HG03558 (cell line): ENCODE data around the gene PRRC2B.
"Not testable (repeated sequence)": the region's sequence is repeated elsewhere in the genome, so short reads cannot be mapped to it uniquely, and the experiment has no call there.

Experiments used
- ATAC-seq: cut with Tn5 transposase; IDR thresholded peaks from one replicate; pipeline ENCODE4 v1.9.1; 2021; ENCODE audit warnings: moderate number of reproducible peaks; ENCODE audit not compliant: unreplicated experiment; ENCODE audit errors: extremely low read depth

The PRRC2B gene

GRCh38 chr9:131503626-131504465 is 110.0 kb downstream of the PRRC2B start:
- no peak for ATAC-seq

GRCh38 chr9:131505012-131505411 is 111.1 kb downstream of the PRRC2B start:
- ATAC-seq, result no peak

- no peak for ATAC-seq
Observed at GRCh38 chr9:131511416-131511815, 117.5 kb downstream of the PRRC2B start.

- no peak for ATAC-seq
Observed at GRCh38 chr9:131511880-131512279, 118.0 kb downstream of the PRRC2B start.

GRCh38 chr9:131513177-131513576 is 119.3 kb downstream of the PRRC2B start:
- ATAC-seq, result no peak

- not testable (repeated sequence) for ATAC-seq
Observed at GRCh38 chr9:131515559-131516031, 121.7 kb downstream of the PRRC2B start.

- no peak for ATAC-seq
Observed at GRCh38 chr9:131516100-131516499, 122.2 kb downstream of the PRRC2B start.

GRCh38 chr9:131516930-131517329 is 123.0 kb downstream of the PRRC2B start:
- ATAC-seq, result no peak

- ATAC-seq, result no peak
Observed at GRCh38 chr9:131517761-131518190, 123.9 kb downstream of the PRRC2B start.

- no peak for ATAC-seq
Observed at GRCh38 chr9:131518553-131518952, 124.7 kb downstream of the PRRC2B start.

- ATAC-seq, result no peak
Observed at GRCh38 chr9:131520503-131520902, 126.6 kb downstream of the PRRC2B start.

- ATAC-seq, result no peak
Observed at GRCh38 chr9:131521203-131521602, 127.3 kb downstream of the PRRC2B start.

- no peak for ATAC-seq
Observed at GRCh38 chr9:131521822-131522221, 127.9 kb downstream of the PRRC2B start.

- no peak for ATAC-seq
Observed at GRCh38 chr9:131522257-131523085, 128.6 kb downstream of the PRRC2B start.

GRCh38 chr9:131523086-131523388 is 129.2 kb downstream of the PRRC2B start:
- no peak for ATAC-seq

- no peak for ATAC-seq
Observed at GRCh38 chr9:131523451-131524435, 129.9 kb downstream of the PRRC2B start.

GRCh38 chr9:131524665-131525315 is 130.9 kb downstream of the PRRC2B start:
- no peak for ATAC-seq

- ATAC-seq, result no peak
Observed at GRCh38 chr9:131525643-131526565, 132.0 kb downstream of the PRRC2B start.

- no peak for ATAC-seq
Observed at GRCh38 chr9:131528186-131528585, 134.3 kb downstream of the PRRC2B start.
